GM21423 (cell line): ENCODE measurements around the gene MSH3.
"Not testable (repeated sequence)": the region's sequence is repeated elsewhere in the genome, so short reads cannot be mapped to it uniquely, and the experiment has no call there.

Experiments
- ATAC-seq: cut with Tn5 transposase; IDR thresholded peaks from one replicate; pipeline ENCODE4 v1.9.1; 2021; ENCODE audit warnings: mild to moderate bottlenecking, moderate library complexity; ENCODE audit not compliant: unreplicated experiment

The MSH3 gene

DNA sequence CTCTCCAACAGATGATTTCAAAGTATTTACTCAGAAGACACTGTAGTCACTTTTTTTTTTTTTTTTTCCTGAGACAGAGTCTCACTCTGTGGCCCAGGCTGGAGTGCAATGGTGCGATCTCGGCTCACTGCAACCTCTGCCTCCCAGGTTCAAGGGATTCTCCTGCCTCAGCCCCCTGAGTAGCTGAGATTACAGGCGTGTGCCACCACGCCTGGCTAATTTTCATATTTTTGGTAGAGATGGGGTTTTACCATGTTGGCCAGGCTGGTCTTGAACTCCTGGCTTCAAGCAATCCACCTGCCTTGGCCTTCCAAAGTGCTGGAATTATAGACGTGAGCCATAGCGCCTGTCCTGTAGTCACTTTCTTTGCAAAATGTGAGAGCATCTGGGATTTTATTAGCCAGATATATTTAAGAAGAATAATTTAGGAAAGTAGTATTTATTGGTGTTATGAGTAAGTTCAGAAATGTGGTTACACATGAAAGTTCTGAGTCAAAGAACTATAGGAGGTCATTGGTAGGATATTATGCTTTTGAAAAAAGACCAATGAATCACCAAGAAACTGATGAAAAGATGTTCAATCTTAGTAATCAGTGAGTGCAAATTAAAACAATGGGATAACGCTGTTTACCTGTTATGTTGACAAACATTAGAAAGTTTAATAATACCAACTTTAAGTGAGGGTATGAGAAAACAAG is 135.0 kb downstream of the MSH3 start:
- ATAC-seq, result not testable (repeated sequence)

- no peak for ATAC-seq
These were observed 136.2 kb downstream of the MSH3 start for GRCh38 chr5:80790698-80791097.

DNA sequence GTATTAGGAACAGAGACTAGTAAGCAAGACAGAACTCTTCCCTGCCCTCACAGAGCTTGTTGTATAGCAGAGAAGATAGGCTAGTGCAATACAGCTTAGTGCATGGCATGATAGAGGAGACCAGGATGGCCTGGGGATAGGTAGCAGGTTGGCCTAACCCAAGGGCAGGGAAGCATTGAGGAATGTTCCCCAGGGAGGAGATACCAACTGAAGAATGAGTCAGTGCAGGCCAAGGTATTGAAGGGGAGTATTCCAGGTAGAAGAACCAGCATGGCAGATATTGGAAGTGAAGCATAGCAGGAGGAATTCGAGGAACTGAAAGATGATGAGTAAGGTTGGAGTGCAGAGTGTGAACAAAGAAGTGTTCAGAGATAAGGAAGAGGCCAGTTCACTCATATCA is 138.9 kb downstream of the MSH3 start:
- ATAC-seq, result no peak

DNA sequence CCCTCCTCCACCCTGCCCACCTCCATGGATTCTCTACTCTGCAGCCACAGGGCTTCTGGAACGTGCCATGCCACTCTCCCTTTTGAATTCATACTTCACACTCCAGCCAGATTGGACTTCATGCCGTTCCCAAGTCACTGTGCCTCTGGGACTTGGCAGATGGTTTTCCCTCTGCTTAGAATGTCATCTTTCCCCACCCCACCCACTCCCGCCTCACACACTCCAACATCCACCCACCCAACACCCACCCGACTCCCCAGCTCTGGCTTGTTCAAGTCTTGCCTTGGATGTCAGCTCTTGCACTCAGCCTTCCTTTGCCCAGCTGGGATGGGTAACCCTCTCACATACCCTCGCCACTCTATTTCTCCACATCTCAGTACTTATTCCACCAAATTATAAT is 142.4 kb downstream of the MSH3 start:
- no peak for ATAC-seq

DNA sequence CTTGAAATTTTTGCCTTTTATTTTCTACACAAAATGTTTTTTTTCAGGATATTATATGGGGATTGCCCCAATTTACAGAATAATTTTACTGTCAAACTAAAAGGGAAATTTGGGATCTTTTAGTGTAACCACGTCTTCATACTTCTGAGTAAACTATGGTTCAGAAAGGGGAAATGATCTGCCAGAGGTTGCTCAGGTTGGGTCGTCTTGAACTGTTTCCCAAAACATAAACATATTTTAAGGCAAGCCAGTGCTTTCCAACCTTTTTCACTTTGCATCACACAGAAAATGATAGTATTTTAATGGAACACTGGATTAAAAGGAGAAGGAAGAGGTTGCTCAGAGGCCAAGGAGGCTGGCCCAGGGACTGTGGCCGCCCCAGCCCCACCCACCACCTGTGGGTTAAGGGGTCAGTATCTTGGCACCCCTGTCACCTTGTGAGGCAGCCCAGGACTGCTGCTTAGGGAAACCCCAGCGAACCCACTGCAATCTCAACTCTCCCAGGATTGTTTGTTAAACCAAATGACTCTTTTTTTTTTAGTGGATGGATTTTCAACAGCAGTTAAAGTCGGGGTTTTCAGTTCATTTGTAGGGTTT is 143.1 kb downstream of the MSH3 start:
- ATAC-seq, result no peak

GRCh38 chr5:80798166-80798565 is 143.7 kb downstream of the MSH3 start:
- no peak for ATAC-seq

DNA sequence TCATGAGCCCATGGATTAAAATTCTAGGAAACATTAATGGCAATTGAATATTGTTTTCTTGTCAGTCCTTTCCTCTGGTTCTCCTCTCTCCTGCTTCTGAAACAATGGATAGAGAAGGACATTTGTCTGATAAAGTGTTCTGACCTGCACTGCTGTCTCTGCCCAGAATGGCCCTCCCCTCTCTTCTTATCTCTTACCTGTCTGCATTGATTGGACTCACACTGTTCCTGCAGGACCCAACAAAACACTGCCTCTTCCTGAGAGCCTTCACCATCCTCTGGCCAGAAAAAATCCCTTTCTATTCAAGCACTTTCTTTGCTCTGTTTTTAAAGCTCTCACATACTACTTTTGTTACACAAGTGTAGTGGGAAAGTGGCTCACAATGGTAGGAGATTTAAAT is 144.2 kb downstream of the MSH3 start:
- no peak for ATAC-seq

DNA sequence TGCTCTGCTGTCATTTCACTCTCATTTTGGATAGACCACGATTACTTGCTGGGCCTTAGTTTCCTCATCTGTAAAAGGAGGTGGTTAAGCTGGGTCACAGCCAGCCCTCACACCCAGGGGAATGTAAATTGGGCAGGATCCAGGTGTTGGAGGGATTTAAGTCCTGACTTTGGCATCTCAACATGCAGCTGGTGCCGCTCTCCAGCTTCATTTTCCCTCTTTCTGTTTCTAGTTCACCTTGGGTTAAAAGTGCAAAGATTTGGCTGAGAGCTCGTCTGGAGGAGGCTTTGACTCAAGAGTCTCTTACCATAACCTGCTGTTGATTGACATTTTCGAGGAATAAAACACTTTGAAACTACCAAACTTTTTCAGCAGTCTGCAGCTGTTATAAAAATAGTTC is 144.6 kb downstream of the MSH3 start:
- ATAC-seq, result no peak

- ATAC-seq, result no peak
These were observed 145.1 kb downstream of the MSH3 start for GRCh38 chr5:80799573-80799972.

DNA sequence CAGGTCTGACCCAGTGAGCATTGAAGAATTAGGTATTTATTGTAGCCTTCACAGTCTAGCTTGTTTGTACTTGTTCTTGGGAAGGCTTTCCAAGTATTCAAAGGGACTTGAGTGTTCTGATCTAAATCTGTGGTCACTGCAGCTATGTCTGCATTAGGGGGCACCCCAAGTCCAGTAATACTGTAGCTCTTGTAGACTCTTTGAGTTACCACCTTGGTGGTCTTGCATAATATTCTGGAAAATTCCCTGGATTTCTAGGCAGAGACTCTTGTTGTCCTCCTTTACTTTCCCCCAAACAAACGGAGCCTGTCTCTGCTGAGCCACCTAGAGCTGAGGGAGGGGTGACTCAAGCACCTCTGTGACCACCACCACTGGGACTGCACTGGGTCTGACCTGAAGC is 149.9 kb downstream of the MSH3 start:
- ATAC-seq, result no peak

- no peak for ATAC-seq
These were observed 150.6 kb downstream of the MSH3 start for GRCh38 chr5:80805038-80805437.

DNA sequence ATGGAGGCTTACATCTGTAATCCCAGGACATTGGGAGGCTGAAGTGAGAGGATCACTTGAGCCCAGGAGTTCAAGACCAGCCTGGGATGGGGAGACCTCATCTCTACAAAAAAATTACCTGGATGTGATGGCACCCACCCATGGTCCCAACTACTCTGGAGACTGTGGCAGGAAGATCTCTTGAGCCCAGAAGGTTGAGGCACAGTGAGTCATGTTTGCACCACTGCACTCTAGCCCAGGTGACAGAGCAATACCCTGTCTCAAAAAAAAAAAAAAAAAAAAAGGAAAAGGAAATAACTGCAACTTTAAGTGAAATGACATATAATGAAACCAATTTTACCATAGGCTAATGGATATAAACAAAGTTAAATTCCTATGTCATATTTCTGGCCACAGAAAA is 152.5 kb downstream of the MSH3 start:
- ATAC-seq, result no peak

GRCh38 chr5:80809451-80809850 is 155.0 kb downstream of the MSH3 start:
- ATAC-seq, result no peak

- no peak for ATAC-seq
These were observed 156.0 kb downstream of the MSH3 start for GRCh38 chr5:80810425-80810824.

GRCh38 chr5:80816590-80816989 is 162.1 kb downstream of the MSH3 start:
- no peak for ATAC-seq

- no peak for ATAC-seq
These were observed 166.2 kb downstream of the MSH3 start for GRCh38 chr5:80820685-80821084.

DNA sequence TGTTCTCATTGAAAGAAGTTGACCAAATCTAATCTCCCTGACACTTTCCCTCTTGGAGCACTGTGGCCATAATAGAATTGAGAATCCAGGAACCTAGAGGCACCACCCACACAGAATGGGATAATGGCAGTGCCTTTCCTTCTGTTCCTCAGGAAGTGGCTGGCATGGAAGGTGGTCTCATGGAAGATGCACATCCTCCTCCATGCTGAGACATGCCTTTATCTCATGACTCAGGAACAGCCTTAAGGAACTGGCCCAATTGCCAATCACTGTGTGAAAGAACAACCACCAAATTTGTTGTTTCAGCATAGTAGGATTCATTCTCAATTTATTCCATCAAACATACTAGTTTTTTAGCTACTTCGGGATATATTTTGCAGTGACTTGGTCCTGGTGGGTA is 168.2 kb downstream of the MSH3 start:
- no peak for ATAC-seq

GRCh38 chr5:80824159-80824558 is 169.7 kb downstream of the MSH3 start:
- not testable (repeated sequence) for ATAC-seq

GRCh38 chr5:80825786-80826460 is 171.5 kb downstream of the MSH3 start:
- ATAC-seq, result no peak

- no peak for ATAC-seq
These were observed 180.3 kb downstream of the MSH3 start for GRCh38 chr5:80834710-80835109.

GRCh38 chr5:80835128-80835527 is 180.7 kb downstream of the MSH3 start:
- ATAC-seq, result no peak

GRCh38 chr5:80837679-80838078 is 183.2 kb downstream of the MSH3 start:
- peak; percentile 88 for ATAC-seq
